SIG-M5 (cell line): ENCODE measurements around the gene SEMA6B.
"Not testable (repeated sequence)": the region's sequence is repeated elsewhere in the genome, so short reads cannot be mapped to it uniquely, and the experiment has no call there.

ENCODE experiments used
- DNase-seq: peaks from one replicate; lab custom pipeline; 2025; lab: John Stamatoyannopoulos, UW

The SEMA6B gene

GRCh38 chr19:4547303-4548237 is 11.9 kb downstream of the SEMA6B start:
- no peak for DNase-seq

DNA sequence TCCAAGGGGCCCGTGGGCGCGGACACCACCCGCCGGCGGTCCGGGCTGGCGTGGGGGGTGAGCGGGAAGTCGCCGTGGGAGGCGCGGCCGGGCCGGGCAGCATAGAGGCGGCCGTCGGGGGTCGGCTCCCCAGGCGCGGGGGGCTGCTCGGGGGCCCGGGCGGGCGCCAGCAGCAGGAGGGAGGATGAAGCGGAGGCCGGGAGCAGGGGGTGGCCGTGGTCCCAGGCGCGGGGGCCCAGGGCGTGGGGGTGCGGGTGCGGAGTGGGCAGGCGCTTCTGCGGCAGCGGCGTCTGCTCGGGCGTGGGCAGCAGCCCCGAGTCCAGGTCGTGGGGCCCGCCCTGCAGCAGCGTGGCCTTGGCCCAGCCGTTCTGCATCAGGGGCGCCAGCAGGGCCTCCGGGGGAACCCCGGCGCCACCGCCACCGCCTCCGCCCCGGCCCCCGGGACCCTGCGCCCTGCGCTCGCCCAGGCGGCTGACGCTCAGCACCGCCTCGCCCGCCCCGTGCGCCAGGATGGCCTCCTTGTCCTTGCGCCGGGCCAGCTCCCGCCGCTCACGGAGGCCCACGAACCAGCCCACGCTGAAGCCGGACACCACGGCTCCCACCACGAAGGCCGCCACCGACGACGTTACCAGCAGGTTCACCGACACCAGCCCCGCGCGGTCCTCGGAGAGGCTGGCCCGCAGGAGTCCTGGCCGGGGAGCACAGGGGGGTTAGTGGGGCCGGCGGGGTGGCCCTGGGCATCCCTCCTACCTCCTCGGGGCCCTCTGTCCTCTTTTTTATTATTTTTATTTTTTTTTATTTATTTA is 15.4 kb downstream of the SEMA6B start:
- DNase-seq: no peak

DNA sequence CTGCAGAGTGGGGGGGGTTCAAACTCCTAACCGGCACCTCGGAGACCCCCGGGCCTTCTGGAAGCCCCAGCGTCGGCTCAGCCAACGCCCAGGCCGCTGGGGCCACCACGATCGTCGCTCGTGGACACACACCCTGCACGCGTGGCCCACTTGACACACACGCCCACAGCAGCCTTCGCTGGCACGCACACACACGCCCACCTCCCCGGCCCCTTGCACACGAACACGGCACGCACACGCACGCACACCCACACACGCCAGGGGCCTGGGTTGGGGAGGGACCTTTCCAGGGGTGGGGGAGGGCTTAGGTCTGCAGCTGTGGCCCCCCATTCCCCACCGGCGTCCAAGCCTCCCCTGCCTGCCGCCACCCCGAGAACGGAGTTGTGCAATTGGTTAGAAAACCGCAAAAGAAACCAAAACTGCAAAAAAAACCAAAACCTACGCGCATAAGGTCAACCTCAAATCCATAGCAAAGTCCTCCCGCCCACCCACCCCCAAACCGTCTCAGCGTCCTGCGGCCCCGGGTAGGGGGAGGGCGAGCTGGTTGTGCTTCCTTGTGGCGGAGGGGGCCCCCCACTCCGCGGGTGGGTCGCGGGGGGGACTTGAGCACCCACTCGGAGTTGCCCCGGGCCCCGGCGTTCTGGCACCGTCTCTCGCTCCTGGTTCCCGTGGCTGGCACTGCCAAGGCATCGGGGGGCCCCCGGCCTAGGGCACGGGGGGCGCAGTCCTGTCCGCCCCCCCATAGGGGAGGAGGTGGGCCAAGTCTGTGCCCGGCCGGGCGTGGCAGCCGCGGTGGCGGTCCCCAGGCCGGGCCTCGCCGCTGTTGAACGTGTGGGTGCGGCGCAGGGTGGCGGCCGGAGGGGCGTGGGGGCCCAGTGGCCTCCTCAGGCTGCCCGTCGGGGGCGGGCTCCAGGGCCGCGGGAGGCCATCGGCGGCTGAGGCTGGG is 16.3 kb downstream of the SEMA6B start:
- no peak for DNase-seq

DNA sequence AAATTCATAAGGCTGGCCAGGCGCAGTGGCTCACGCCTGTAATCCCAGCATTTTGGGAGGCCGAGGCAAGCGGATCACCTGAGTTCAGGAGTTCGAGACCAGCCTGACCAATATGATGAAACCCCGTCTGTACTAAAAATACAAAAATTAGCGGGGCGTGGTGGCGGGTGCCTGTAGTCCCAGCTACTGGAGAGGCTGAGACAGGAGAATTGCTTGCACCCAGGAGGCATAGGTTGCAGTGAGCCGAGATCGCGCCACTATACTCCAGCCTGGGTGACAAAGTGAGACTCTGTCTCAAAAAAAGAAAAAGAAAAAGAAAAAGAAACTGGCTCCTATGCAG is 17.7 kb downstream of the SEMA6B start:
- not testable (repeated sequence) for DNase-seq

DNA sequence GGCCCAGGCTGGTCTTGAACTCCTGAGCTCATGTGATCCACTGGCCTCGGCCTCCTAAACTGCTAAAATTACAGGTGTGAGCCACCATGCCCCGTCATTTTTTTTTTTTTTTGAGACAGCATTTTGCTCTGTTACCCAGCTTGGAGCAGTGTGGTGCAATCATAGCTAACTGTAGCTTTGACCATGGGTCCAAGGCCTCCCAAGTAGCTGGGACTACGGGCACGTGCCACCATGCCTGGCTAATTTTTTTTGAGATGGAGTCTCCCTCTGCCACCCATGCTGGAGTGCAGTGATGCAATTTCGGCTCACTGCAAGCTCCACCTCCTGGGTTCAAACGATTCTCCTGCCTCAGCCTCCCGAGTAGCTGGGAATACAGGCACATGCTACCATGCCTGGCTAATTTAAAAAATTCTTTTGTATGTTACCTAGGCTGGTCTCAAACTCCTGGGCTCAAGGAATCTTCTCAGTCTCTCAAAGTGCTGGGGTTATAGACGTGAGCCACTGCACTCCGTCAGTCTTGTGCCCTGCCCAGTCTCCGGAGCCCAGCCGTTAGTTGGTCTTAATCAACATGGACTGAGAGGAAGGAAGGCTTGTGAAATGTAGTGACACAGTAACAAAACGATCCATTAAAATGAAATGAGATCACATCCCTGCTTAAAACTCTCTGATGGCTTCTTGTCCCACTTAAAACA is 18.2 kb downstream of the SEMA6B start:
- DNase-seq: no peak

DNA sequence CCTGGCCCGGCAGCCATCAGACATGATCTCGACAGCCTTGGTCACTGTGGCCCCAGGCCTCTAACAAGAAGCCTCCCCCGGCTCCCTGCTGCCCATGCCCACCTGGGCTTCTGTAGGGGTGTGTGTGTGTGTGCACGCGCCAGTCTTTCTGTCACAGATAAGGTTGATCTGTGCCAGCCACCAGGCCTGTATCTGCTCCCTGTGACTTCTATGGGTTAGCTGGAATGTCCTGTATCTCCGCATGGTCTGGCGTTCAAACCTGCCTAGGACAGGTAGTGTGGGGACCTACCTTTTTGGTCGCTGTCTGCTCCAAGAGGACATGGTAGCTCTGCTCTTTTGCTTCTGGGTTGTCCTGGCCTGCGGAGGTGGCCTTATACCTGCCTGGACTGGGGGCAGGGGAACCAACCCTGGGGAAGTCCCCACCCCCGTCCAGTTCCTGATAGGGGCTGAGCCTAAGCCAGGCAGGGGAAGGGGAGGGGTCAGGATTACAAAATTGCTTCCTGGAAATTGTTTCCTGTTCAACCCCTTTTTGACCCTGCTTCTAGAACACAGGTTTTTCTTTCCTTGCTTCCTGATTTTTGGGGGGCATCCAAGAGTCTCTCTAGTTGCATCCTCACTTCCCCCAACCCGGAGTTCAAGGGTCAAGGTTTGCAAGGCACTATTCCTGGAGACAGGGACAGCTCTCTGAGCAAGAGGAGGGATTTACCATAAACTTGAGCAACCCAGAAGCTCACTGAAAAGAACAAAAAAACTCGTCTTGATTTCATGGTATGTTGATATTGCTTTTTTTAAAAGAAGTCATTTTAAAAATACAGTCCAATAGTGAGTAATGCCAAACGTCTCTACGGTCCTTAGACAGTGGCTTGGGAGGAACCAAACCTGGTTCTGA is 19.5 kb downstream of the SEMA6B start, which contains the start of gene LRG1:
TSS of gene LRG1 (minus strand) at position 344 of the 889 bp plus-strand sequence. CDS start at position 321, 23 bp downstream.
- DNase-seq: no peak

GRCh38 chr19:4539169-4539692 is 20.3 kb downstream of the SEMA6B start:
- DNase-seq: no peak

- DNase-seq: no peak
Observed at GRCh38 chr19:4538601-4538954, 20.9 kb downstream of the SEMA6B start.

- DNase-seq: no peak
Observed at GRCh38 chr19:4537953-4538600, 21.4 kb downstream of the SEMA6B start.

DNA sequence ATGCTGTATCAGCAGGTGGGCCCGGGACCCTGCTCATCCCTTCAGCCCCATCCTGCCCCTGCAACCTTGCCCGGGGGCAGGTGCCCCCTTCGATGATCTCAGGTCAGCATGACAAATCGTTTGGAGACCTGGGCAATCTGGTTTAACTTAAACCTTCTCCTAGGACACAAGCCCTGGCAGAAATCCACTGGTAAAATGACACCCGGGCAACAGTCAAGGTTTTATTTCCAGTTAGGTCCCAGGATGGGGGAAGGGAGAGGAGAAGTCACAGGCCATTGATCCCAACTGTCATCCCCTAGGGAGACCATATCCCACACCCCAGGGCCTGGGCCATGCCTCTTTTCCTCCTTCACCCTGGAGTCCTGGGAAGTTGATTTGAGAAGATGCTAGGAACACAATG is 22.7 kb downstream of the SEMA6B start:
- DNase-seq: no peak

DNA sequence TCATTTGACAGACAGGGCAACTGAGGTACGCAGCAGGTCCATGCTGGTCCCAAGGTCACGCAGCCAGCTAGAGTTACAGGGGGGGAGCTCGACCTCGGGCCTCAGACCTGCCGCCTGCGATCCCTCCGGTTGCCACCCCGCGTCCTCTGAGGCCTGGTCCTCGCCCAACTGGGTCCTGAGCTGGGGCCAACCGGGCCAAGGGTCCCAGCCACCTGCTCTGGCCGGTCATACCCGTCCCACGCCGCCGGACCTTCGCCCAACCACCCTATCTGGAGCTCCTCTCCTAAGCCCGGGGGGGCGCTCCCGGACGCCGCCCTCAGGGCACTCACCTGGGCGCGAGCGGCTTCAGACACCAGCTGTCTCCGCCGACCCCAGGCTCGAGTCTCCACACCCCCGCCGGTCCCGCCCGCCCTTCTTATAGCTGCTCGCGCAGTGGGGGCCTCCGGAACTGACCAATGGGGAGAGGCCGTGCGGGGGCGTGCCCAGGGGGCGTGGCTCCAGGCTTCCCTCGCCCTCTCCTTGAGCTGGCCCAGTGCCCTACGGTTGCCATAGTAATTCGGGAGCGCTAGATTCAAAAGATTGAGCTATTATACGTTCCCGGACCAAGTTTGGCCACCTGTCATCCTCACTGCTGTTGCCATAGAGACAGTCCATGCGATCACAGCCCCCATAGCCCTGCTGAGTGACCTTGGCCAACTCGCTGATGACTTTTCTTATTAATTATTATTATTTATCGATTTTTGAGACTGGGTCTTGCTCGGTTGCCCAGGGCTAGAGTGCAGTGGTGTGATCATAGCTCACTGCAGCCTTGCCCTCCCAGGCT is 24.4 kb downstream of the SEMA6B start, which contains the start of gene PLIN5:
TSS of gene PLIN5 (minus strand) at position 389 of the 823 bp plus-strand sequence. CDS start 1,150 bp downstream, outside the sequence.
- no peak for DNase-seq

DNA sequence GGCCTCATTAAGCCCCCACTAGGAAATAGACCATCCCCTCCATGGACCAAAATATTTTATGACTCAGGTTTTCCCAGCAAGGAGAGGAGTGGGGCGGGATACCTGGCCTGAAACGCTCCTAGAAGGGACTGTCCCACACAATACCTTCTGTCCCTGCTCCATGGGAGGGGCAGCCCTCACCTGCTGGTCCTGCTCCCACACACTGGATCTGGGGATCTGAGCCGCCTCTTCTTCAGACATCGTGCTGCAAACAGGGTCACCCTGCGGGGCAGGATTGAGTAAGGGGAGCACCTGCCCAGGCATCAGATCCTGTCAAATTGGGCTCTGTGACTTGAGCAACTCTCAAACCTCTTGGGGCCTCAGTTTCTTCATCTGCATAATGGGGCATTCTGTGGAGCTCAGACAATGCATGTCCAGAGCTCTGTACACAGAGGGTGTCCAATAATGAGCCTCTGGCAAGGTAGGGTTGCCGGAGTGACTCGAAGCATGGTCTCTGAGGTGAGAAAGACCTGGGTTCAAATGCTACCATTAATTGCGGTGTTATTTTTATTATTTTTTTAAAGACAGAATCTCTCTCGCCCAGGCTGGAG is 25.6 kb downstream of the SEMA6B start:
- no peak for DNase-seq

- DNase-seq: no peak
Observed at GRCh38 chr19:4533334-4533733, 26.1 kb downstream of the SEMA6B start.

- no peak for DNase-seq
Observed at GRCh38 chr19:4531562-4532165, 27.8 kb downstream of the SEMA6B start.

- no peak for DNase-seq
Observed at GRCh38 chr19:4529924-4530522, 29.5 kb downstream of the SEMA6B start.

GRCh38 chr19:4528843-4529242 is 30.6 kb downstream of the SEMA6B start:
- no peak for DNase-seq

GRCh38 chr19:4527377-4527776 is 32.1 kb downstream of the SEMA6B start:
- DNase-seq: not testable (repeated sequence)
